C4-2B (cell line): ENCODE data around the gene CD300LD.

Source experiments
- H3K27ac ChIP-seq: fragments of 450-650 bp; 2 replicates; pipeline ENCODE4 v1.5.1; 2017
- ZFX ChIP-seq: fragments of 450-650 bp; IDR thresholded peaks from 2 replicates; pipeline ENCODE4 v1.6.1; 2017
- TF ChIP-seq, protein P1 (sequence below): fragments of 450-650 bp; conservative IDR thresholded peaks from 2 replicates; pipeline ENCODE4 v1.5.1; 2017; ENCODE audit warnings: mild to moderate bottlenecking

The CD300LD gene

DNA sequence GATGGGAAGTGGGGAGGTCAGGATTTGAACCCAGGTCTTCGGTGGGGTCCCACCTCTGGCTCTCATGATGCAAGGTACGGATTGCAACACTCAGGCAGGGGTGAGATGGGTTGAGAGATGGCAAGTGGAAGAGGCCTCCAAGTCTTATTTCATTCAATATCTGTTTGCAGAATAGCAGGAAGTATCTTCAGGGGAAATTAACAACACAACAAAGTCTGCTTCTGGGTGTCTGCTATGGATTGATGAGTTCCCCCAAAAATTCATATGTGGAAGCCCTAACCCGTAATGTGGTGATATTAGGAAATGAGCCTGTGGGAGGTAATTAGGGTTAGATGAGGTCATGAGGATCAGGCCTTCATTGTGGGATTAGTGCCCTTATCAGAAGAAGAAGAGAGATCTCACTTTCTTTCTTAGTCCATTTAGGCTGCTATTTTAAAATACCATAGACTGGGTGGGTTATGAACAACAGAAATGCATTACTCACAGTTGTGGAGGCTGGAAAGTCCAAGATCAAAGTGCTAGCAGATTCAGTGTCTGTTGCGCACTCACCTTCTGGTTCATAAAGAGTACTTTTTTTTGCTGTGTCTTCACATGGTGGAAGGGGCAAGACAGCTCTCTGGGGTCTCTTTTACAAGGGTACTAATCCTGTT, 20.3 kb downstream of the CD300LD start:
- H3K27ac ChIP-seq, result no peak overlapping the region
- TF ChIP-seq ZFX, result no peak
- TF ChIP-seq, protein P1, sequence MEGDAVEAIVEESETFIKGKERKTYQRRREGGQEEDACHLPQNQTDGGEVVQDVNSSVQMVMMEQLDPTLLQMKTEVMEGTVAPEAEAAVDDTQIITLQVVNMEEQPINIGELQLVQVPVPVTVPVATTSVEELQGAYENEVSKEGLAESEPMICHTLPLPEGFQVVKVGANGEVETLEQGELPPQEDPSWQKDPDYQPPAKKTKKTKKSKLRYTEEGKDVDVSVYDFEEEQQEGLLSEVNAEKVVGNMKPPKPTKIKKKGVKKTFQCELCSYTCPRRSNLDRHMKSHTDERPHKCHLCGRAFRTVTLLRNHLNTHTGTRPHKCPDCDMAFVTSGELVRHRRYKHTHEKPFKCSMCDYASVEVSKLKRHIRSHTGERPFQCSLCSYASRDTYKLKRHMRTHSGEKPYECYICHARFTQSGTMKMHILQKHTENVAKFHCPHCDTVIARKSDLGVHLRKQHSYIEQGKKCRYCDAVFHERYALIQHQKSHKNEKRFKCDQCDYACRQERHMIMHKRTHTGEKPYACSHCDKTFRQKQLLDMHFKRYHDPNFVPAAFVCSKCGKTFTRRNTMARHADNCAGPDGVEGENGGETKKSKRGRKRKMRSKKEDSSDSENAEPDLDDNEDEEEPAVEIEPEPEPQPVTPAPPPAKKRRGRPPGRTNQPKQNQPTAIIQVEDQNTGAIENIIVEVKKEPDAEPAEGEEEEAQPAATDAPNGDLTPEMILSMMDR, result no peak

DNA sequence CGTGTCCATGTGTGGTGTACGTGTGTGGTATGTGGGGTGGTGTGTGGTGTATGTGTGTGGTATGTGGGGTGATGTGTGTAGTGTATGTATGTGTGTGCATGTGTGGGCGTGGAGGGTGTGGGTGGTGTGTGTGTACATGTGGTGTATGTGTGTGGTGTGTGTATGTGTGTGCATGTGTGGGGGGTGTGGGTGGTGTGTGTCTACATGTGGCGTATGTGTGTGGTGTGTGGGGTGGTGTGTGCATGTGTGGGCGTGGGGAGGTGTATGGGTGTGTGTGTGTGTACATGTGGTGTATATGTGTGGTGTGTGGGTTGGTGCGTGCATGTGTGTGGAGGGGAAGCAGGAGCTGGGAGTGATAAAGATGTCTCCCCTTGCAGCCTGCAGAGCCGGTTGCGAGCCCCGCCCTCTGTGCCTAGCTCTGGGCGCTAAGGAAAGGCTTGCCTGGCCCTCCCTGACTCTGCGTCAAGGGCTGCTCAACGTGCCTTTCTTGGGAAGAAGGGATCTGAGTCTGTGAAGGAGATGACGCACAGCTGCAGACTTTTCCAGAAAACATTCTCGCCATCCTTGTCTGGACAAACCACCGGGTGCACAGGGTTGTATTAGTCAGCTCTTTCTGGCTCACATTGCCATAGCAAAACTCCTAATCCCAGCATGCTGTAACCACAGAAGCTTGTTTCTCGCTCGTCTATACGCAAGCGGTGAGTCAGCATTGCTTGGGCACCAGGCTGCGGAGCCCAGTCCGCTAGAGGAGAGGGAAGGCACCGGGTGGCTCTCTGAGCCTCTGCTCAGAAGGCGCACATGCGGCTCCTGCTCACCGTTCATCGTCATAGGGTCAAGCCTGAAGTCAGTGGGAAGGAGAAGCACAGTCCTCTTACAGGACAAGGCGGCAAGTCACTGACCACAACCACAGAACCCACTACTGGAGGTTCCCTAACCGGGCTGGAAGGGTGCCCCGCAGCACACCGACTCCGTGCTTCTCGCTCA, 22.8 kb downstream of the CD300LD start:
- no peak for TF ChIP-seq ZFX
- TF ChIP-seq, protein P1, result no peak
- no peak overlapping the region for H3K27ac ChIP-seq

- TF ChIP-seq ZFX, result no peak
- TF ChIP-seq, protein P1, result no peak
- no peak overlapping the region for H3K27ac ChIP-seq
These were observed 23.8 kb downstream of the CD300LD start for GRCh38 chr17:74568106-74568873.

DNA sequence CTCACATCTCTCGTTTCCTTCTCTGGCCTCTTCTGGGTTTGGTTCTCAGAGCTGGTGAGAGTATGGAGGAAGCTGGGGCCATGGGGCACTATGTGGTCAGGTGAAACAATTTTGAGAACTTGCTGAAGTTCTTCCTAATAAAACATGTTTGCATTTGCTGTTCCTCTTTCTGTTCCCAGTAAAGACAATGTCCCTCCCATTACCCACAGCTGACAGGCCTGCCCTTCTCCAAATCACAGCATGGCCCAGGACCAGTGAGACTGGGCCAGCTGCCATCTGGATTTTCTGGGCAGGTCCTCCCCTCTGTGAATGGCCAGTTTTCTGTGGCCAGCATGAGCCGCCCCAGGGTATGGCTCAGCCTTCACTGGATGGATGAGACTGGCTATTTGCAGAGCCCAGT, 24.7 kb downstream of the CD300LD start, which contains the start of gene CD300H:
Gene CD300H (minus strand): TSS at position 113 of the 400 bp plus-strand sequence.
- no peak for TF ChIP-seq ZFX
- TF ChIP-seq, protein P1, result no peak
- no peak within 1 kb of the TSS for H3K27ac ChIP-seq

GRCh38 chr17:74566132-74566753, 25.8 kb downstream of the CD300LD start:
- TF ChIP-seq, protein P1, result peak; percentile 83
- no peak for TF ChIP-seq ZFX
- H3K27ac ChIP-seq, result no peak overlapping the region

- H3K27ac ChIP-seq, result no peak overlapping the region
These were observed 27.0 kb downstream of the CD300LD start for GRCh38 chr17:74565126-74565525.

More at GRCh38 chr17:74565126-74565525, 27.0 kb downstream of the CD300LD start:
- TF ChIP-seq, protein P1, result no peak
- no peak for TF ChIP-seq ZFX
